ENCODE measurements around the gene TESK2. TPM values are rescaled to one million over a fixed set of nuclear protein-coding genes. Genes with fewer than 3 reads are reported as not detected.

The TESK2 gene
- total RNA-seq, 2 experiments from 2014 or later, result 4.9 to 6.6 TPM

DNA sequence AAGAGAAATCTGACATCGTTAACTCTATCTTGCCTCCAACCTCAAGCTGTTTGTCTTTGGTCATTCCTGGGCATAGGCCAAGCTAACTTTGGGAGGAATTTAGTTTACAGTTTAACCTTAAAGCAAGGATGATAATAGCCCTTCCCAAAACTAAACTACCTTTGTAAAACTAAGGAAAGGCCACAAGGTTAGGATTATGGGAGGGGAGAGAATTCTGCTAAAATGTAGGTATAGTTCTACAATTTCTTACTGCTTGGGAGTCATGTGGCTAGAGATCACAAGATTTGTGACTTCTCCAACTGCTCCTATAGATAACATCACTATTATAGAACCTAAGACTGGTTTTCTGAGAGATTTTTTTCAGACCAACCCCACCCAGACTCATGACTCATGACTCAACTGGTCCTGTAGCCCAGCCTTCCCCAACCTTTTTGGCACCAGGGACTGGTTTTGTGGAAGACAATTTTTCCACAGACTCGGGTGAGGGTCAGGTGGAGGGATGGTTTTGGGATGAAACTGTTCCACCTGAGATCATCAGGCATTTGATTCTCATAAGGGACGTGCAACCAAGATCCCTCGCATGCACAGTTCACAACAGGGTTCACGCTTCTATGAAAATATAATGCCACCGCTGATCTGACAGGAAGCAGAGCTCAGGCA, 80.0 kb downstream of the TESK2 start:
- no peak for DNase-seq (ENCODE audit: low spot score)
- ChIA-PET POLR2A (no interaction called here), CTCF (ENCODE audit: unreplicated experiment) (no interaction called here)
- Histone ChIP-seq H4K20me1 (ENCODE audit: insufficient read depth, low read length) (no peaks in the 10 kb centered on the region), H3K4me2 (ENCODE audit: low read length) (no peak overlapping the region), H3K9me2 (ENCODE audit: insufficient read depth, low read length) (no peaks in the 10 kb centered on the region), H2AFZ (ENCODE audit: low read length) (no peak overlapping the region), H3K9me3 (ENCODE audit: low read length) (no peaks in the 10 kb centered on the region), H3K4me3 (ENCODE audit: low read depth, low read length, poor library complexity, severe bottlenecking) (no peak overlapping the region), H3K27ac (ENCODE audit: low read depth, low read length, poor library complexity, severe bottlenecking) (no peak overlapping the region), H3K79me2 (ENCODE audit: insufficient read depth, low read depth, low read length) (no peaks in the 10 kb centered on the region), H3K36me3 (ENCODE audit: insufficient read depth, low read length) (no peaks in the 10 kb centered on the region), H3K4me1 (ENCODE audit: insufficient read depth, low read length, poor library complexity, severe bottlenecking) (peaks cover 24% of the 10 kb centered on the region)
- intact Hi-C loops (cut with micrococcal nuclease; ENCODE audit: unreplicated experiment), result no loop called here
- no TSS peak for BruUV-seq (replicated peaks)
- TF ChIP-seq CTCF (conservative IDR thresholded peaks at IDR 0.05; ENCODE audit: low read length), result no peak
- TF ChIP-seq EZH2phosphoT487 (IDR thresholded peaks at IDR 0.05; ENCODE audit: borderline replicate concordance, low read depth, low read length), result no peak

GRCh38 chr1:45409276-45409675, 81.7 kb downstream of the TESK2 start:
- no peaks in the 10 kb centered on the region for H3K9me2 ChIP-seq (ENCODE audit: insufficient read depth, low read length)
- intact Hi-C loops (cut with micrococcal nuclease; ENCODE audit: unreplicated experiment), result no loop called here
- ChIA-PET POLR2A (interaction anchor here (0.7 kb wide), 1 partner anchor 615 kb away, joined by 3 read pairs; no protein-coding TSS in a partner anchor), CTCF (ENCODE audit: unreplicated experiment) (no interaction called here)
- H3K79me2 ChIP-seq (ENCODE audit: insufficient read depth, low read depth, low read length), result no peaks in the 10 kb centered on the region
- no peak overlapping the region for H3K27ac ChIP-seq (ENCODE audit: low read depth, low read length, poor library complexity, severe bottlenecking)
- DNase-seq (ENCODE audit: low spot score), result no peak
- no TSS peak for BruUV-seq (replicated peaks)
- no peaks in the 10 kb centered on the region for H3K9me3 ChIP-seq (ENCODE audit: low read length)
- H3K4me1 ChIP-seq (ENCODE audit: insufficient read depth, low read length, poor library complexity, severe bottlenecking), result peaks cover 24% of the 10 kb centered on the region
- no peak overlapping the region for H2AFZ ChIP-seq (ENCODE audit: low read length)
- H4K20me1 ChIP-seq (ENCODE audit: insufficient read depth, low read length), result no peaks in the 10 kb centered on the region
- TF ChIP-seq CTCF (conservative IDR thresholded peaks at IDR 0.05; ENCODE audit: low read length), result no peak
- no peak for TF ChIP-seq EZH2phosphoT487 (IDR thresholded peaks at IDR 0.05; ENCODE audit: borderline replicate concordance, low read depth, low read length)
- H3K4me2 ChIP-seq (ENCODE audit: low read length), result no peak overlapping the region
- no peaks in the 10 kb centered on the region for H3K36me3 ChIP-seq (ENCODE audit: insufficient read depth, low read length)
- no peak overlapping the region for H3K4me3 ChIP-seq (ENCODE audit: low read depth, low read length, poor library complexity, severe bottlenecking)

DNA sequence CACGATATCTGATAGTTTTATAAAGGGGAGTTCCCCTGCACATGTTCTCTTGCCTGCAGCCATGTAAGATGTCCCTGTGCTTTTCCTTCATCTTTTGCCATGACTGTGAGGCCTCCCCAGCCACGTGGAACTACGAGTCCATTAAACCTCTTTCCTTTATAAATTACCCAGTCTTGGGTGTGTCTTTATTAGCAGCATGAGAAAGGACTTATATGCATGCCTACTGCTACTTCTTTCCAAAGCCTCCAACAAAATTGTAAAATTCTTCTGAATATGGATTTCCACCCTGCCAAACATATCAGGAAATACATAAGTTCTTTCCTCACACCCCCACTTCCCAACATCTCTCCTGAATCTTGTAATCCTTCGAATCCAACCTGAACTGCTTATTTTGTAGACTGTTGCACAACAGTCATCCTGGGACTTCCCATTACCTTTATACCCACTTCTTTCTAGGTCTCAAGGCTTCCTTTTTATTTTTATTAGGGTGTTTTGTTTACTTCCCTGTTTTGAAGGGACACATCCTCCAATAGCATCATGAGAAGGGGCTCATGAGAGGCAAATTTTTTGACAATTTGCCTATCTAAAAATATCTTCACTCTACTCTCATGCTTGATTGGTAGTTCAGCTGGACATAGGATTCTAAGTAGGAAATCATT, 83.2 kb downstream of the TESK2 start:
- TF ChIP-seq EZH2phosphoT487 (IDR thresholded peaks at IDR 0.05; ENCODE audit: borderline replicate concordance, low read depth, low read length) (no peak), CTCF (conservative IDR thresholded peaks at IDR 0.05; ENCODE audit: low read length) (no peak)
- Histone ChIP-seq H3K36me3 (ENCODE audit: insufficient read depth, low read length) (no peaks in the 10 kb centered on the region), H3K27ac (ENCODE audit: low read depth, low read length, poor library complexity, severe bottlenecking) (no peak overlapping the region), H3K9me2 (ENCODE audit: insufficient read depth, low read length) (no peaks in the 10 kb centered on the region), H3K79me2 (ENCODE audit: insufficient read depth, low read depth, low read length) (no peaks in the 10 kb centered on the region), H3K4me2 (ENCODE audit: low read length) (no peak overlapping the region; the same call in 1 of the 2 replicates), H4K20me1 (ENCODE audit: insufficient read depth, low read length) (no peaks in the 10 kb centered on the region), H2AFZ (ENCODE audit: low read length) (no peak overlapping the region), H3K9me3 (ENCODE audit: low read length) (no peaks in the 10 kb centered on the region), H3K4me3 (ENCODE audit: low read depth, low read length, poor library complexity, severe bottlenecking) (no peak overlapping the region), H3K4me1 (ENCODE audit: insufficient read depth, low read length, poor library complexity, severe bottlenecking) (peaks cover 19% of the 10 kb centered on the region)
- DNase-seq (ENCODE audit: low spot score), result no peak
- POLR2A ChIA-PET, result interaction anchor here (1.2 kb wide), 1 partner anchor 30 kb away, joined by 3 read pairs; no protein-coding TSS in a partner anchor
- no TSS peak for BruUV-seq (replicated peaks)
- intact Hi-C loops (cut with micrococcal nuclease; ENCODE audit: unreplicated experiment), result no loop called here
- CTCF ChIA-PET (ENCODE audit: unreplicated experiment), result no interaction called here

Data from OCI-LY7 (cell line).